Keratinocyte (primary cell): ENCODE data around the gene RNU6-9. TPM values are rescaled to one million over a fixed set of nuclear protein-coding genes. Genes with fewer than 3 reads are reported as not detected.
A peak's percentile ranks its signal among the peaks of the same experiment; 100 is the strongest.
"Not testable (repeated sequence)": the region's sequence is repeated elsewhere in the genome, so short reads cannot be mapped to it uniquely, and the experiment has no call there.

Experiments
- DNase-seq: peaks from one replicate; pipeline ENCODE4 v3.0.0-alpha.2; 2011; ENCODE audit warnings: low read depth, missing footprints, low spot score
- FAIRE-seq: peaks from 2 replicates; lab custom pipeline; 2011; peaks lifted over from hg19 to GRCh38; lab: Jason Lieb, UNC
- H2AFZ ChIP-seq: 2 replicates; pipeline ENCODE4 v1.6.0; 2012; ENCODE audit warnings: low read length, control low read depth, inconsistent platforms; ENCODE audit not compliant: control insufficient read depth
- H3K27ac ChIP-seq: 2 replicates; pipeline ENCODE4 v1.5.1; 2011; ENCODE audit warnings: low read length; ENCODE audit not compliant: control insufficient read depth, insufficient read depth
- H3K27me3 ChIP-seq: 3 replicates; pipeline ENCODE4 v1.6.0; 2011; ENCODE audit warnings: low read length; ENCODE audit not compliant: control insufficient read depth, insufficient read depth; ENCODE audit errors: extremely low read depth
- H3K36me3 ChIP-seq, 2 experiments: 2 replicates in 1 of 2; 3 replicates in 1 of 2; pipeline ENCODE4 v1.5.1; 2011; ENCODE audit warnings: low read length in 2 of 2, mild to moderate bottlenecking in 1 of 2; ENCODE audit not compliant: control insufficient read depth in 2 of 2, insufficient read depth in 2 of 2; ENCODE audit errors: extremely low read depth in 1 of 2
- H3K4me1 ChIP-seq: 3 replicates; pipeline ENCODE4 v1.5.1; 2011; ENCODE audit warnings: low read length; ENCODE audit not compliant: control insufficient read depth, insufficient read depth; ENCODE audit errors: extremely low read depth
- H3K4me2 ChIP-seq: 3 replicates; pipeline ENCODE4 v1.6.0; 2011; ENCODE audit warnings: low read depth, low read length; ENCODE audit not compliant: control insufficient read depth, insufficient read depth; ENCODE audit errors: extremely low read depth
- H3K4me3 ChIP-seq, 3 experiments: fragments of 200-600 bp in 1 of 3; sonication (generic) in 1 of 3; 2 replicates in 2 of 3; 3 replicates in 1 of 3; pipeline ENCODE4 v1.5.1; 2011 to 2016; ENCODE audit warnings: low read length in 3 of 3, mild to moderate bottlenecking in 3 of 3, control low read depth in 2 of 3, inconsistent platforms in 1 of 3, low read depth in 1 of 3, mixed read lengths in 1 of 3, mixed run types in 1 of 3, moderate library complexity in 1 of 3; ENCODE audit not compliant: control insufficient read depth in 2 of 3, insufficient read depth in 2 of 3; ENCODE audit errors: extremely low read depth in 1 of 3
- H3K79me2 ChIP-seq: 2 replicates; pipeline ENCODE4 v1.6.0; 2012; ENCODE audit warnings: low read length; ENCODE audit not compliant: control insufficient read depth, insufficient read depth
- H3K9ac ChIP-seq: 3 replicates; pipeline ENCODE4 v1.6.0; 2011; ENCODE audit warnings: low read length; ENCODE audit not compliant: control insufficient read depth, insufficient read depth; ENCODE audit errors: extremely low read depth
- H3K9me1 ChIP-seq: 3 replicates; pipeline ENCODE4 v1.6.0; 2011; ENCODE audit warnings: low read length; ENCODE audit not compliant: control insufficient read depth, insufficient read depth; ENCODE audit errors: extremely low read depth
- H3K9me3 ChIP-seq: 2 replicates; pipeline ENCODE4 v1.5.1; 2012; ENCODE audit warnings: low read depth, low read length; ENCODE audit not compliant: control insufficient read depth
- H4K20me1 ChIP-seq: 3 replicates; pipeline ENCODE4 v1.6.0; 2011; ENCODE audit warnings: low read length; ENCODE audit not compliant: control insufficient read depth, insufficient read depth; ENCODE audit errors: extremely low read depth
- EZH2 ChIP-seq: IDR thresholded peaks from one replicate; pipeline ENCODE4 v1.6.1; 2012; ENCODE audit warnings: inconsistent platforms, mild to moderate bottlenecking, low read length, moderate library complexity
- dilution Hi-C: fragments of 300-500 bp; cut with MboI; formaldehyde crosslinking; loops from one replicate; pipeline ENCODE4 v1.7.0; 2020; ENCODE audit warnings: low sequenced_read_pairs; ENCODE audit not compliant: extremely low pct_ligation_motif_present
- polyA plus RNA-seq, 5 experiments: library from polyadenylated mRNA; depleted of rRNA in 3 of 5; stranded (reverse) in 3 of 5; stranded (forward) in 1 of 5; unstranded in 1 of 5; fragments of >200 nt; gene quantifications; 1 replicate in 1 of 5; 2 replicates in 3 of 5; 3 replicates in 1 of 5; pipeline versions ENCODE4 v1.2.1 to v1.2.3, GENCODE V29; 2011 to 2012; ENCODE audit warnings: missing spikeins in 2 of 5, low read depth in 1 of 5, low replicate concordance in 1 of 5
- TF ChIP-seq, protein P1 (sequence below), 3 experiments: IDR thresholded peaks in 1 of 3; conservative IDR thresholded peaks in 1 of 3; optimal IDR thresholded peaks in 1 of 3; 2 replicates in 2 of 3; 3 replicates in 1 of 3; pipeline versions ENCODE3 to v1.5.1; 2011; ENCODE audit warnings: low read length in 3 of 3, mild to moderate bottlenecking in 3 of 3, moderate library complexity in 2 of 3, control low read depth in 1 of 3, inconsistent platforms in 1 of 3; ENCODE audit not compliant: insufficient read depth in 2 of 3; ENCODE audit errors: extremely low read depth in 1 of 3

Gene RNU6-9
- polyA plus RNA-seq, 1 donor (not counting 4 experiments of a cell fraction or from before 2014, with no cell fraction given), result not detected

DNA sequence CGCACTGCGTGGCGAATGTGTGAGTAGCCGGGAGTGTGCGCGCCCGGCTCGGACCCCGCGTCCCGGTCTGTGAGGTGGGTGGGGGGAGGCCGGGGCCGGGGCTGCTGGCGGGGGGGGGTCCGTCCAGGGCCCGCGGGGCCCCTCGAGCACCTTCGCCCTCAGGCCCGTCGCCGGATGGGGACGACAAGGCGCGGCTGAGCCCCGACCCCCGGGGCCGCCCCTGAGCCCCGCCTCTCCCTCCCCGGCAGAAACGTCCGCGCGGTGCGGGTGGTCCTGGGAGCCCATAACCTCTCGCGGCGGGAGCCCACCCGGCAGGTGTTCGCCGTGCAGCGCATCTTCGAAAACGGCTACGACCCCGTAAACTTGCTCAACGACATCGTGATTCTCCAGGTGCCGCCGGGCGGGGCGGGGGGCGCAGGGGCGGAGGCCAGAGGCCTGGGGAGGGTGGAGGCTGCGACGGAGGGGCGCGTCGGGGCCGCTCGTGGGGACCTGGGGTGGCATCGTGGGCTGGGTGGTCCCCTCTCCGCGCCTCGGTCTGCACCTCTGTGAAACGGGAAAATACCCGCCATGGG, 40.2 kb upstream of the RNU6-9 start:
- FAIRE-seq, result no peak
- H4K20me1 ChIP-seq, result peaks cover 4% of the 10 kb centered on the region
- H2AFZ ChIP-seq, result no peak overlapping the region
- H3K9me1 ChIP-seq, result no peaks in the 10 kb centered on the region
- no peak overlapping the region for H3K27ac ChIP-seq
- H3K4me2 ChIP-seq, result no peak overlapping the region
- dilution Hi-C loops, result no loop called here
- H3K9me3 ChIP-seq, result no peaks in the 10 kb centered on the region
- no peak overlapping the region for H3K4me3 ChIP-seq
- H3K9ac ChIP-seq, result no peak overlapping the region
- H3K27me3 ChIP-seq, result peaks cover 32% of the 10 kb centered on the region
- TF ChIP-seq, protein P1, sequence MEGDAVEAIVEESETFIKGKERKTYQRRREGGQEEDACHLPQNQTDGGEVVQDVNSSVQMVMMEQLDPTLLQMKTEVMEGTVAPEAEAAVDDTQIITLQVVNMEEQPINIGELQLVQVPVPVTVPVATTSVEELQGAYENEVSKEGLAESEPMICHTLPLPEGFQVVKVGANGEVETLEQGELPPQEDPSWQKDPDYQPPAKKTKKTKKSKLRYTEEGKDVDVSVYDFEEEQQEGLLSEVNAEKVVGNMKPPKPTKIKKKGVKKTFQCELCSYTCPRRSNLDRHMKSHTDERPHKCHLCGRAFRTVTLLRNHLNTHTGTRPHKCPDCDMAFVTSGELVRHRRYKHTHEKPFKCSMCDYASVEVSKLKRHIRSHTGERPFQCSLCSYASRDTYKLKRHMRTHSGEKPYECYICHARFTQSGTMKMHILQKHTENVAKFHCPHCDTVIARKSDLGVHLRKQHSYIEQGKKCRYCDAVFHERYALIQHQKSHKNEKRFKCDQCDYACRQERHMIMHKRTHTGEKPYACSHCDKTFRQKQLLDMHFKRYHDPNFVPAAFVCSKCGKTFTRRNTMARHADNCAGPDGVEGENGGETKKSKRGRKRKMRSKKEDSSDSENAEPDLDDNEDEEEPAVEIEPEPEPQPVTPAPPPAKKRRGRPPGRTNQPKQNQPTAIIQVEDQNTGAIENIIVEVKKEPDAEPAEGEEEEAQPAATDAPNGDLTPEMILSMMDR (optimal IDR thresholded peaks at IDR 0.05 in 1 of 3, IDR thresholded peaks at IDR 0.05 in 1 of 3, conservative IDR thresholded peaks at IDR 0.05 in 1 of 3; ENCODE audit: extremely low read depth in 1 of 3, insufficient read depth in 2 of 3, low read length in 3 of 3), result no peak
- no peak for TF ChIP-seq EZH2
- no peaks in the 10 kb centered on the region for H3K79me2 ChIP-seq
- DNase-seq, result no peak
- H3K36me3 ChIP-seq, result no peaks in the 10 kb centered on the region
- peaks cover 4% of the 10 kb centered on the region for H3K4me1 ChIP-seq

DNA sequence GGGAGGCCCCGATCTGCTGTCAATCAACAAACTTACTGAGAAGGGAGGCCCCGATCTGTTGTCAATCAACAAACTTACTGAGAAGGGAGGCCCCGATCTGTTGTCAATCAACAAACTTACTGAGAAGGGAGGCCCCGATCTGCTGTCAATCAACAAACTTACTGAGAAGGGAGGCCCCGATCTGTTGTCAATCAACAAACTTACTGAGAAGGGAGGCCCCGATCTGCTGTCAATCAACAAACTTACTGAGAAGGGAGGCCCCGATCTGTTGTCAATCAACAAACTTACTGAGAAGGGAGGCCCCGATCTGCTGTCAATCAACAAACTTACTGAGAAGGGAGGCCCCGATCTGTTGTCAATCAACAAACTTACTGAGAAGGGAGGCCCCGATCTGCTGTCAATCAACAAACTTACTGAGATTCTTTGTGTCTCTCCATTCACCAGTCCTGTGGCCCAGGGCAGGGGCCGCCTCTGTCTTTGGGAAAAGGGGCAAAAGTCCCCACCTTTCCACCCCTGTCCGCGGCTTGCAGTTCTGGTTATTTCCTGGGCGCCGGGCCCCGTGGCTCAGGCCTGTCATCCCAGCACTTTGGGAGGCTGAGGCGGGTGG, 39.6 kb upstream of the RNU6-9 start:
- H3K9me3 ChIP-seq, H3K79me2 ChIP-seq, H3K4me1 ChIP-seq, H4K20me1 ChIP-seq, H3K9ac ChIP-seq, H3K9me1 ChIP-seq, H2AFZ ChIP-seq, H3K4me2 ChIP-seq, H3K4me3 ChIP-seq, dilution Hi-C loops, DNase-seq, FAIRE-seq, H3K27ac ChIP-seq, H3K36me3 ChIP-seq: not testable (repeated sequence)
- peak; percentile 50 for TF ChIP-seq EZH2
- peaks cover 31% of the 10 kb centered on the region for H3K27me3 ChIP-seq
